BLaER1 (cell line): Measurements from ENCODE around the gene RHBDD2.
"Not testable (repeated sequence)": the region's sequence is repeated elsewhere in the genome, so short reads cannot be mapped to it uniquely, and the experiment has no call there.

Experiments used
- H3K27ac ChIP-seq: shearing (Covaris generic); formaldehyde crosslinking; 2 replicates; pipeline ENCODE4 v1.8.1; 2022
- H3K27me3 ChIP-seq: shearing (Covaris generic); formaldehyde crosslinking; 2 replicates; pipeline ENCODE4 v1.8.1; 2022
- H3K36me3 ChIP-seq: shearing (Covaris generic); formaldehyde crosslinking; 2 replicates; pipeline ENCODE4 v1.8.1; 2022
- H3K4me1 ChIP-seq: shearing (Covaris generic); formaldehyde crosslinking; 2 replicates; pipeline ENCODE4 v1.8.1; 2022
- H3K4me2 ChIP-seq: shearing (Covaris generic); formaldehyde crosslinking; 2 replicates; pipeline ENCODE4 v1.8.1; 2022
- H3K4me3 ChIP-seq: shearing (Covaris generic); formaldehyde crosslinking; 2 replicates; pipeline ENCODE4 v1.8.1; 2022
- H3K9ac ChIP-seq: shearing (Covaris generic); formaldehyde crosslinking; 2 replicates; pipeline ENCODE4 v1.8.1; 2022
- H3K9me3 ChIP-seq: shearing (Covaris generic); formaldehyde crosslinking; 2 replicates; pipeline ENCODE4 v1.8.1; 2022
- H4K20me1 ChIP-seq: shearing (Covaris generic); formaldehyde crosslinking; 2 replicates; pipeline ENCODE4 v1.8.1; 2022
- Cebpa-rat ChIP-seq: shearing (Covaris generic); IDR thresholded peaks from 2 replicates; pipeline ENCODE4 v1.8.1; 2022

RHBDD2 gene

DNA sequence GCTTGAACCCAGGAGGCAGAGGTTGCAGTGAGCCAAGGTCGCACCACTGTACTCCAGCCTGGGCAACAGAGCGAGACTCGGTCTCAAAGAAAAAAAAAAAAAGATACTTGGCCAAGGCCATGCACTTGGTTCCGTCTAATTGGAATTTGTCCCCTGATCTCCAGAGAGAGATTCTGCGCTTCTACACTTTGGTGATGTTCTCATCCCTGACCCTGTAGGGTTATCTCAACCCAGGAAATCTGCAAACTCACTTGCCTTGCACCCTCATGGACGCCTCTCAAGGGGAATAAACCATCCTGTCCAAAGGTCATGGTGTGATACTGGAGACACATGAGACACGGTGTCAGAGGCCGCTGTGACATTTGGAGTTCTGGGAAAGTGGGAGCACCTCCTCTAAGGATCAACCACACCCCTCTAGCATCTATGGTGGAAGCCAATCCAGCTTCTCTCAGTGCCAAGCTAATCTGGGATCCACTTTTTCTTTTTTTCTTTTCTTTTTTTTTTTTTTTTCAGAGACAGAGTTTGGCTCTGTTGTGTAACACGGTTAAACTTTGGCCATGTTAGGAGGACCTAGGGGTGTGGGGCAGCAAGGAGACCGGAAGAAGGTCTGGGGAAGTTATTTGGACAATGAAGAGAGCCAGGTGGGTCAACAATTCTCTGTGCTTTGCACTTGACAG is 28.3 kb downstream of the RHBDD2 start:
- Histone ChIP-seq H3K9ac (no peak overlapping the region), H3K4me3 (no peak overlapping the region), H3K36me3 (no peaks in the 10 kb centered on the region), H4K20me1 (no peaks in the 10 kb centered on the region), H3K4me2 (no peak overlapping the region), H3K4me1 (peaks cover 25% of the 10 kb centered on the region), H3K27ac (no peak overlapping the region), H3K9me3 (no peaks in the 10 kb centered on the region), H3K27me3 (no peaks in the 10 kb centered on the region)
- no peak for TF ChIP-seq Cebpa-rat

DNA sequence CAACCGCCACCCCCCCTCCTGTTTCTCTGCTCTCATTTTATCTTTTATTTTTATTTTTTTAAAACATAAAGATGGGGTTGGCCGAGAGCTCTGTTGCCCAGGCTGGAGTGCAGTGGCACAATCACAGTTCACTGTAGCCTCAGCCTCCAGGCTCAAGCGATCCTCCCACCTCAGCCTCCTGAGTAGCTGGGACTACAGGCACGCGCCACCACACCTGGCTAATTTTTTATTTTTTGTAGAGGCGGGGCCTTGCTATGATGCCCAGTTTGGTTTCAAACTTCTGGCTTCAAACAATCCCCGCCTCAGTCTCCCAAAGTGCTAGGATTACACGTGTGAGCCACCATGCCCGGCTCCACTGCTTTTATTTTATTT is 28.8 kb downstream of the RHBDD2 start:
- H4K20me1 ChIP-seq, H3K9ac ChIP-seq, H3K9me3 ChIP-seq, H3K36me3 ChIP-seq, H3K27me3 ChIP-seq, H3K27ac ChIP-seq, H3K4me2 ChIP-seq, H3K4me3 ChIP-seq: not testable (repeated sequence)
- H3K4me1 ChIP-seq = peaks cover 25% of the 10 kb centered on the region

DNA sequence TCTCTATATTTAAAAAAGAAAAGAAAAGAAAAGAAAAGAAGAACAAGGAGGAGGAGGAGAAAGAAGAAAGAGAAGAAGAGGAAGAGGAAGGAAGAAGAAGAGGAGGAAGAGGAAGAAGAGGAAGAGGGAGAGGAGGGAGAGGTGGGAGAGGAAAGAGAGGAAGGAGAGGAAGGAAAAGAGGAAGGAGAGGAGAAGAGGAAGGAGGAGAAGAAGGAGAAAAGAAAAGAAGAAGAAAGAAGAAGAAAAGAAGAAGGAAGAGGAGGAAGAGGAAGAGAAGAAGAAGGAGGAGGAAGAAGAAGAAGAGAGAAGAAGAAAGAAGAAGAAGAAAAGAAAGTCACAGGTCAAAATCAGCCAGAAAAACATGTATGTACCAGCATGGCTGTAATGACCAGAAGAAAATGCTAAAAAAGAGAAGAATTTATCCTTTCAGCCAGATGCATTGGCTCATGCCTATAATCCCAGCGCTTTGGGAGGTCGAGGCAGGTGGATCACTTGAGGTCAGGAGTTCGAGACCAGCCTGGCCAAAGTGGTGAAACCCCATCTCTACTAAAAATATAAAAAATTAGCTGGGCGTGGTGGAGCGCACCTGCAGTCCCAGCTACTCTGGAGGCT is 30.8 kb downstream of the RHBDD2 start:
- Histone ChIP-seq H3K4me2 (no peak overlapping the region), H3K27me3 (no peaks in the 10 kb centered on the region), H3K27ac (no peak overlapping the region), H4K20me1 (no peaks in the 10 kb centered on the region), H3K4me1 (peaks cover 26% of the 10 kb centered on the region), H3K36me3 (no peaks in the 10 kb centered on the region), H3K9ac (no peak overlapping the region), H3K9me3 (no peaks in the 10 kb centered on the region), H3K4me3 (no peak overlapping the region)
- TF ChIP-seq Cebpa-rat = no peak

GRCh38 chr7:75911186-75911585 is 32.4 kb downstream of the RHBDD2 start:
- not testable (repeated sequence) for H3K9ac ChIP-seq, H3K27me3 ChIP-seq, H3K9me3 ChIP-seq, H4K20me1 ChIP-seq, H3K4me2 ChIP-seq, H3K27ac ChIP-seq, H3K4me3 ChIP-seq, H3K36me3 ChIP-seq
- peaks cover 19% of the 10 kb centered on the region for H3K4me1 ChIP-seq

DNA sequence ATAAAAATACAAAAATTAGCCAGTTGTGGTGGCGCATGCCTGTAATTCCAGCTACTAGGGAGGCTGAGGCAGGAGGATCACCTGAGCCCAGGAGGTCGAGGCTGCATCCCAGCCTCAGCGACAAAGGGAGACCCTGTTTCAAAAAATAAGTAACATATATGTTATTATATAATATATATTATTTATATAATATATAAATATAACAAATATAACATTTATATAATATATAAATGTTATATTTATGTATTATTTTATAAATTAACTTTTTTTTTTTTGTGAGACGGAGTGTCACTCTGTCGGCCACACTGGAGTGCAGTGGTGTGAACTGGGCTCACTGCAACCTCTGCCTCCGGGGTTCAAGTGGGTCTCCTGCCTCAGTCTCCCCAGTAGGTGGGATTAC is 34.6 kb downstream of the RHBDD2 start:
- Histone ChIP-seq H3K27me3 (no peaks in the 10 kb centered on the region), H3K4me3 (no peak overlapping the region), H4K20me1 (peaks cover 27% of the 10 kb centered on the region; the same call in 1 of the 2 replicates), H3K4me2 (no peak overlapping the region; the same call in 1 of the 2 replicates), H3K4me1 (peaks cover 23% of the 10 kb centered on the region), H3K9ac (no peak overlapping the region), H3K36me3 (no peaks in the 10 kb centered on the region), H3K27ac (no peak overlapping the region), H3K9me3 (no peaks in the 10 kb centered on the region)
- TF ChIP-seq Cebpa-rat = no peak

DNA sequence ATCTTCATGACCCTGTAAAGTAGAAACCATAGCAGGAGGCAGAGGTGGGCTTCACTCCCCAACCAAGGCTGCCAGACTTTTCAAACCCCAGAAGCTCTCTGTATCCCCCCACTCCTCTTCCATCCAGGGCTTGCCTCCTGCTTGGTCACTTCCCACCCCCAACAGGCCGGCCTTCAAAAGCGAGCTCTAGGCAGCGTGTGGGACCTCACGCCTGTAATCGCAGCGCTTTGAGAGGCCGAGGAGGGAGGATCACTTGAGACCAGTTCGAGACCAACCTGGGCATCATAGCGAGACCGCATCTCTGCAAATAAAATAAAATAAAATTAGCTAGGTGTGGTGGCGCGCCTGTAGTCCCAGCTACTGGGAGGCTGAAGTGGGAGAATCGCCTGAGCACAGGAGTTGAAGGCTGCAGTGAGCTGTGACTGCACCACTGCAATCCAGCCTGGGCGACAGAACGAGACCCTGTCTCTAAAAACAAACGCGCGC is 35.4 kb downstream of the RHBDD2 start:
- peak overlapping the region; percentile 100 for H3K4me3 ChIP-seq
- no peak for TF ChIP-seq Cebpa-rat
- peak overlapping the region; percentile 94 for H3K9ac ChIP-seq

DNA sequence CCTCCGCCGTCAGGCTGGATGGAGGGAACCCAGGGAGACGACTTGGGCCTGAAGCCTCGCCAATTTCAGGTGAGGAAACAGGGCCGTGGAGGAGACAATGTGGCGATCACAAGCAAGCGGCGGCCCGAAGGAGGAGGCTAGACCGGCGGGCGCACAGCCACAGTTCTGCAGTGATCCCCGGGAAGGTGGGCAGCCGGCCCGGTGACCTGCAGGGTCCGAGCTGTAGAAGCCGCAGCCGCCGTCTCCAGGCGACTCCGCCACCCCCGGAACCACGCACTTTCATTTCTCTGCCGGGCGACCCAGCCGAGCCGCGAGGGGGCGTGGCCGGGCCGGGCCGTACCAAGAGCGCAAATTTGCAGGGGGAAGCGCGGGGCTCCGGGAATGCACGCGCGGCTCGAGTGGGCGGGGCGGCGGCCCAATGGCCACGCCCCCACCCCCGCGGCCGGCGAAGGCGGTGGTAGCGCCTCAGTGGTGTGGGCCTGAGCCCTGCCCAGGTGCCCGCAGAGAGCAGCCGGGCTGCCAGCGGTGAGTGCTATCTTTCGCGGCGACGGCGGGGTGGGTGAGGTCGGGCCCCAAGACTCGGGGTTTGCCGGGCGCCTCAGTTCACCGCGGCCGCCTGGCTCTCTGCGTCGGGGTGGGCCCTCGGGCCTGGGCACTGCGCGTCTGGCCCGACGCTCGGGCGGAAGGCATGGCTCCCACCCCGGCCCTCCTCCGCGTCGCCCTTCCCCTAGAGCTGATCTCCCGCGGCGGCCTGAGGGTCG is 36.0 kb downstream of the RHBDD2 start, which contains the start of gene POR:
POR (plus strand) TSS at position 501 of the 761 bp plus-strand sequence. CDS start 38,847 bp downstream, outside the sequence.
- Histone ChIP-seq H3K9ac (peak within 1 kb of the TSS; percentile 94), H4K20me1 (peaks cover 41% of the 10 kb centered on the region), H3K27me3 (no peaks in the 10 kb centered on the region), H3K4me1 (peaks cover 26% of the 10 kb centered on the region), H3K27ac (peak within 1 kb of the TSS; percentile 93), H3K4me3 (peak within 1 kb of the TSS; percentile 100), H3K36me3 (no peaks in the 10 kb centered on the region), H3K4me2 (peak within 1 kb of the TSS; percentile 99), H3K9me3 (no peaks in the 10 kb centered on the region)
- no peak for TF ChIP-seq Cebpa-rat

More for the DNA sequence above, 35.4 kb downstream of the RHBDD2 start:
- Histone ChIP-seq H3K27me3 (no peaks in the 10 kb centered on the region), H4K20me1 (peaks cover 35% of the 10 kb centered on the region), H3K4me1 (peaks cover 26% of the 10 kb centered on the region), H3K9me3 (no peaks in the 10 kb centered on the region), H3K27ac (peak overlapping the region; percentile 81), H3K4me2 (peak overlapping the region; percentile 90), H3K36me3 (no peaks in the 10 kb centered on the region)

GRCh38 chr7:75915416-75916156 is 36.8 kb downstream of the RHBDD2 start:
- peak overlapping the region; percentile 100 for H3K4me3 ChIP-seq
- H3K9me3 ChIP-seq = no peaks in the 10 kb centered on the region
- peak overlapping the region; percentile 93 for H3K27ac ChIP-seq
- H3K9ac ChIP-seq = peak overlapping the region; percentile 94
- H4K20me1 ChIP-seq = peaks cover 49% of the 10 kb centered on the region
- no peaks in the 10 kb centered on the region for H3K36me3 ChIP-seq
- H3K4me1 ChIP-seq = peaks cover 32% of the 10 kb centered on the region
- TF ChIP-seq Cebpa-rat = no peak
- peak overlapping the region; percentile 99 for H3K4me2 ChIP-seq
- H3K27me3 ChIP-seq = no peaks in the 10 kb centered on the region

GRCh38 chr7:75916259-75916658 is 37.4 kb downstream of the RHBDD2 start:
- Histone ChIP-seq H3K4me1 (peaks cover 39% of the 10 kb centered on the region), H4K20me1 (peaks cover 56% of the 10 kb centered on the region)

More at GRCh38 chr7:75916259-75916658, 37.4 kb downstream of the RHBDD2 start:
- no peaks in the 10 kb centered on the region for H3K27me3 ChIP-seq
- peak overlapping the region; percentile 99 for H3K4me2 ChIP-seq
- no peak overlapping the region for H3K27ac ChIP-seq
- TF ChIP-seq Cebpa-rat = no peak
- H3K9me3 ChIP-seq = no peaks in the 10 kb centered on the region
- H3K36me3 ChIP-seq = no peaks in the 10 kb centered on the region
- peak overlapping the region; percentile 100 for H3K4me3 ChIP-seq
- H3K9ac ChIP-seq = peak overlapping the region; percentile 94
